GM12875 (cell line): Measurements from ENCODE around the gene RHOBTB3.

ENCODE experiments used
- H3K4me3 ChIP-seq: one replicate; pipeline ENCODE4 v1.5.1; 2011; ENCODE audit warnings: low read depth, low read length, control low read depth
- TF ChIP-seq, protein P1 (sequence below): IDR thresholded peaks from 2 replicates; pipeline ENCODE4 v1.5.1; 2011; ENCODE audit warnings: low read depth, mild to moderate bottlenecking, control low read depth, inconsistent platforms, low read length, moderate library complexity, borderline replicate concordance; ENCODE audit not compliant: insufficient read depth

Gene RHOBTB3

DNA sequence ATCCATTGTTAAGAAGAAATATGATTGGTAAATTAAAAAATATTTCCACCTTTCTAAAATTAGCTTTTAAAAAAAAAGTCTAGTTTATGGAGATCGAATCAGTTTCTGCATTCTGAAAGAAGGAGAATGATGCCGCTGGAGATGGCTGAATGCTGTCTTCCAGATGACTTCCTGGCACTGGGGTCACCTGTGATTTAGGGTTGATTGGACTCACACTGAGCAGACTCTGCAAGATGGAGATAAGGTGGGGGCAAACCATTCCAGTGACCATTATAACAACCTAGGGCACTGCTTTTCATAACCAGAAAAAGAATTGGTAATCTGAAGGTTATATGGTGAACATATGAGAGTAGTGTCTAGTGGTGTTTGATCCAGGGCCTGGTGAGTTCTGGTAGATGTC lies 40.8 kb downstream of the RHOBTB3 start:
- TF ChIP-seq, protein P1, sequence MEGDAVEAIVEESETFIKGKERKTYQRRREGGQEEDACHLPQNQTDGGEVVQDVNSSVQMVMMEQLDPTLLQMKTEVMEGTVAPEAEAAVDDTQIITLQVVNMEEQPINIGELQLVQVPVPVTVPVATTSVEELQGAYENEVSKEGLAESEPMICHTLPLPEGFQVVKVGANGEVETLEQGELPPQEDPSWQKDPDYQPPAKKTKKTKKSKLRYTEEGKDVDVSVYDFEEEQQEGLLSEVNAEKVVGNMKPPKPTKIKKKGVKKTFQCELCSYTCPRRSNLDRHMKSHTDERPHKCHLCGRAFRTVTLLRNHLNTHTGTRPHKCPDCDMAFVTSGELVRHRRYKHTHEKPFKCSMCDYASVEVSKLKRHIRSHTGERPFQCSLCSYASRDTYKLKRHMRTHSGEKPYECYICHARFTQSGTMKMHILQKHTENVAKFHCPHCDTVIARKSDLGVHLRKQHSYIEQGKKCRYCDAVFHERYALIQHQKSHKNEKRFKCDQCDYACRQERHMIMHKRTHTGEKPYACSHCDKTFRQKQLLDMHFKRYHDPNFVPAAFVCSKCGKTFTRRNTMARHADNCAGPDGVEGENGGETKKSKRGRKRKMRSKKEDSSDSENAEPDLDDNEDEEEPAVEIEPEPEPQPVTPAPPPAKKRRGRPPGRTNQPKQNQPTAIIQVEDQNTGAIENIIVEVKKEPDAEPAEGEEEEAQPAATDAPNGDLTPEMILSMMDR: no peak
- H3K4me3 ChIP-seq: no peak overlapping the region

DNA sequence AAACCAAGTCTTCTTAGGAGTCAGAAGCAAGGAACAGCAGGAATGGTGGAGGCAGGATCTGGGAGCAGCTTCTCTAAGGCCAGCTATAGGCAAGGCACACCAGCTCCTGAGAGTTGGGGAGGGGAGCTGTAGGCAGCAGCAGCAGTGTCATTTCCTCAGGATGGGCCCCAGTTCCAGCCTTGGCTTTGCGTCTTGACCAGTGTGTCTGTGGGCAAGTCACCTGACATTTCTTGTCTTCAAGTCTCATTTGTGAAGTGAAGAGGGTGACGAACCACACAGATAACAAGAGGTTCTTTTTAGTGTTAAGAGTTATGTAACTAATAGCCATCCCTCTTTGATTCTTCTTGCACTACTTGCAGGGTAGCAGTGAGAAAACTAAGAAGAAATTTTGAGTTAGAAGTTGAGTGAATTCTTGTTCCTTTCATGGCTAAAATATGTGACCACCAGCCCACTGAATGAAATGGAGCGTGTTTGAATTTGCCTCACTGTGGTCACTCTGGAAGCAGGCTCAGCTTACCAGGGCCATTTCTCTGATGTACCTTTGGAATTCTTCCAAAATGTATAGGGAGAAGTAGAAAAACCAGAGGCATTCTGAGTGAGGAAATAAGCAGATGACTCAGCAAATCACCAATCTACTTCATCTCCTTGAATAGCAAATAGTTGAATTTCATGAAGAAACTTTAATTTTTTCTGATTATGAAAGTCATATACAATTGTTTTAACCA lies 42.4 kb downstream of the RHOBTB3 start:
- TF ChIP-seq, protein P1: no peak
- no peak overlapping the region for H3K4me3 ChIP-seq

GRCh38 chr5:95777441-95777840 lies 46.3 kb downstream of the RHOBTB3 start:
- TF ChIP-seq, protein P1: no peak

DNA sequence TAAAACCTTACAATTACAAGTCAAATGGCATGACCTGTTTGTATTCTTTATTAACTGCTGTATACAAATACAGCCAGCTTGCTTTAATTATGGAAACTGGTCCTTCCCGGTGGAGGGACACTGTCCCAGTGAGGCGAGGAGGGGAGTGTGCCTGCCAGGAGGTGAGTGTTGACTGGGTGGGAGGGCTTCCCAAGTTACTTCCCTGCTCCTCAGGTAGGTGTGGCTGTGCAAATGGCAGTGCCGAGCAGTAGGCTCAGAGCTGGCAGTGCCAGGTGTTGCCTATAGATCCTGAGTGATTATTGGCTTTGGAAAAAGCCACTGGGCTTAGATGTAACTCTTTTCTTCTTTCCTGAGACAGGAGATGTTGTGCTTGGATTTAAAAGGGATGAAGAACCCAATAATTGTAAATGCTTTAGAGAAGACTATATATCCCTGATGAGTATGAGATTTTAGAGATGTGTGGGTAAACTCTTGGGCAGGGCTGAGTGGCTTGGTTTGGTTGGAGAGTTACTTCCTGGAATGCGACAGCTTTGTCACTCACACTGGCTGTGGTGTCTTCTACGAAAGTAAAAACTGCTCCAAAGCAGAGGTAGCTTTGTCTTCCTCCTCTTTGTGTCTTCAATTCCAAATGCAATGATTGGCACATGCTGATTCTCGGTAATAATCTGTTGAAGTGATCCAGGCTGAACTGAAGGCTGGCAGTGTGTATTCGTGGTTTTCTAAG lies 47.7 kb downstream of the RHOBTB3 start:
- no peak overlapping the region for H3K4me3 ChIP-seq
- TF ChIP-seq, protein P1: no peak

More at GRCh38 chr5:95777441-95777840, 46.3 kb downstream of the RHOBTB3 start:
- no peak overlapping the region for H3K4me3 ChIP-seq

GRCh38 chr5:95779611-95780010 lies 48.5 kb downstream of the RHOBTB3 start:
- H3K4me3 ChIP-seq: no peak overlapping the region
- TF ChIP-seq, protein P1: no peak

- TF ChIP-seq, protein P1: no peak
- no peak overlapping the region for H3K4me3 ChIP-seq
Observed at GRCh38 chr5:95780597-95780996, 49.5 kb downstream of the RHOBTB3 start.
